ENCODE results near the gene CLCNKA.
"Not testable (repeated sequence)": the region's sequence is repeated elsewhere in the genome, so short reads cannot be mapped to it uniquely, and the experiment has no call there.

Gene CLCNKA

DNA sequence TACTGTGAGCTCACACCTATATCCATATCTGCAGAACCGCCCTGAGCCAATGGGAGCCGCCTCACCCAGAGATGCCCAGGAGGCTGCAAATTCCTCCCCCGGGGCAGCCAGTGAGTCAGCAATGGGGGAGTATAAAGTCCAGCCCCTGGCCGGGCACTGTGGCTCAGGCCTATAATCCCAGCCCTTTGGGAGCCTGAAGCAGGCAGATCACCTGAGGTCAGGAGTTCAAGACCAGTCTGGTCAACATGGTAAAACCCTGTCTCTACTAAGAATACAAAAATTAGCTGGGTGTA, 16.7 kb downstream of the CLCNKA start:
- intact Hi-C loops (cut with DNase I; ENCODE audit: low total_unique reads), result no loop called here
- Histone ChIP-seq H3K9me3 (no peaks in the 10 kb centered on the region), H3K36me3 (no peaks in the 10 kb centered on the region), H3K27me3 (no peaks in the 10 kb centered on the region), H3K4me1 (no peaks in the 10 kb centered on the region), H3K27ac (no peak overlapping the region), H3K4me3 (no peak overlapping the region)
- TF ChIP-seq, protein P1, sequence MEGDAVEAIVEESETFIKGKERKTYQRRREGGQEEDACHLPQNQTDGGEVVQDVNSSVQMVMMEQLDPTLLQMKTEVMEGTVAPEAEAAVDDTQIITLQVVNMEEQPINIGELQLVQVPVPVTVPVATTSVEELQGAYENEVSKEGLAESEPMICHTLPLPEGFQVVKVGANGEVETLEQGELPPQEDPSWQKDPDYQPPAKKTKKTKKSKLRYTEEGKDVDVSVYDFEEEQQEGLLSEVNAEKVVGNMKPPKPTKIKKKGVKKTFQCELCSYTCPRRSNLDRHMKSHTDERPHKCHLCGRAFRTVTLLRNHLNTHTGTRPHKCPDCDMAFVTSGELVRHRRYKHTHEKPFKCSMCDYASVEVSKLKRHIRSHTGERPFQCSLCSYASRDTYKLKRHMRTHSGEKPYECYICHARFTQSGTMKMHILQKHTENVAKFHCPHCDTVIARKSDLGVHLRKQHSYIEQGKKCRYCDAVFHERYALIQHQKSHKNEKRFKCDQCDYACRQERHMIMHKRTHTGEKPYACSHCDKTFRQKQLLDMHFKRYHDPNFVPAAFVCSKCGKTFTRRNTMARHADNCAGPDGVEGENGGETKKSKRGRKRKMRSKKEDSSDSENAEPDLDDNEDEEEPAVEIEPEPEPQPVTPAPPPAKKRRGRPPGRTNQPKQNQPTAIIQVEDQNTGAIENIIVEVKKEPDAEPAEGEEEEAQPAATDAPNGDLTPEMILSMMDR (IDR thresholded peaks at IDR 0.05), result no peak
- DNase-seq, result no peak

- H3K4me3 ChIP-seq; H3K36me3 ChIP-seq; H3K4me1 ChIP-seq; H3K27me3 ChIP-seq; H3K9me3 ChIP-seq; H3K27ac ChIP-seq; DNase-seq; intact Hi-C loops (cut with DNase I; ENCODE audit: low total_unique reads): not testable (repeated sequence)
Measured at GRCh38 chr1:16039871-16040270, 18.0 kb downstream of the CLCNKA start.

- Histone ChIP-seq H3K36me3 (no peaks in the 10 kb centered on the region), H3K4me1 (no peaks in the 10 kb centered on the region), H3K9me3 (no peaks in the 10 kb centered on the region), H3K27me3 (no peaks in the 10 kb centered on the region), H3K4me3 (no peak overlapping the region), H3K27ac (no peak overlapping the region)
- TF ChIP-seq, protein P1 (IDR thresholded peaks at IDR 0.05), result no peak
- DNase-seq, result no peak
- intact Hi-C loops (cut with DNase I; ENCODE audit: low total_unique reads), result no loop called here
Measured at GRCh38 chr1:16041200-16041599, 19.4 kb downstream of the CLCNKA start.

DNA sequence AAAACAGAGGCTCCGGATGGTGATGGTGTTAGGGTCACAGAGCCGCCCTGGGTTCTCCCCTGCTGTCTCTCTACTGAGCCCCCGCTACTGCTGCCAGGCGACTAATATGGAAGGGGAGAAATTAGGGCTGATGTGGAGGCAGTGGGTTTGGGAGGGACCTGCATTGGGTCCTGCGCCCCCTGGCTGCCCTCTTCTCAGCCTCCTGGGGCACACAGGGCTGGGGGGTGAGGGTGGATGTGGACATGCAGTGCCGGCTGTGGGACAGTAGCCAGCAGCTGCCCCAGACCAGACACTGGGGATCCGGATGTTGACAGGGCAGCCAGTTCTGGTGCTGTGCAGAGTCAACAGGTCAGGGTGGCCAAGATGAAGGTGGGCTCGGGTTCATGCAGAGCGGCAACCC, 20.3 kb downstream of the CLCNKA start:
- no peaks in the 10 kb centered on the region for H3K4me1 ChIP-seq
- TF ChIP-seq, protein P1 (IDR thresholded peaks at IDR 0.05), result no peak
- intact Hi-C loops (cut with DNase I; ENCODE audit: low total_unique reads), result no loop called here
- H3K9me3 ChIP-seq, result no peaks in the 10 kb centered on the region
- no peaks in the 10 kb centered on the region for H3K36me3 ChIP-seq
- H3K27ac ChIP-seq, result no peak overlapping the region
- H3K27me3 ChIP-seq, result no peaks in the 10 kb centered on the region
- H3K4me3 ChIP-seq, result no peak overlapping the region
- no peak for DNase-seq

DNA sequence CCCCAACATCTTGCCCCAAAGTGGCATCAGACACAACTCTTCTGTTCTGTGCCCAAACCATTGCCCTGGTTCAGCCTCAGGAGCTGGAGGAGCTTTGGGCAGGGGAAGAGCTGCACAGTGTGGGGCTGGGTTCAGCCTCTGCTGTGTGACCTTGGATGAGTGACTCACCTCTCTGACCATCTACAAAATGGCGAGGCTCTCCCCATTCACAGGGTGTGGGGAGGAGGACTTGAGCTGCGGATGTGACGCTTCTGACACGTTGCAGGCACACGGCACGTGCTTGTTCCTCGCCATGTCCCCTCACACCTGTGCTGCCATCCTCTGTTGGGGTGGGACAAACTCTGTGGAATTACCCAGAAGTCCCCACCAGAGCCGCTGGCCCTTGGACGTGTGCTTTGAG, 20.8 kb downstream of the CLCNKA start:
- H3K4me3 ChIP-seq; DNase-seq; H3K27me3 ChIP-seq; H3K9me3 ChIP-seq; H3K36me3 ChIP-seq; H3K27ac ChIP-seq; H3K4me1 ChIP-seq; intact Hi-C loops (cut with DNase I; ENCODE audit: low total_unique reads): not testable (repeated sequence)

DNA sequence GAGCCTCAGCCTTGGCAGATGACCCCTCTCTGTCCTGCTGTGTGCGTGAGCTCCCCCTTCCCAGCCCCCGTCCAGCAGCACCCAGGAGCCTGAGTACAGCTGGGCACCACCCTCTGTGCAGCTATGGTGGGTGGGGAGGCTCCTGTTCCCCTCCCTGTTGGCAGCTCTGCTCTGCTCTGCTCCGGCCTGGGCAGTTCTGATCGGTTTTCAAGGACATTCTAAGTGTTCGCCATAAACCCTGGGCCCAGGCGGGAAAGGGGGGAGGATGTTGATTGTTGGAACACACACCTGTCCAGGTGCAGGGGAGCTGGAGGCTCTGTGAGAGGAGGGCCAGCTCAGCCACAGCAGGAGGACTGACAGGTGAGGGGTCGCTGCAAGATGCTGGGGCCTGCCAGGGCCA, 21.7 kb downstream of the CLCNKA start, which contains the start of gene CLCNKB:
TSS of gene CLCNKB (plus strand) at position 262 of the 400 bp plus-strand sequence. CDS start 711 bp downstream, outside the sequence.
- Histone ChIP-seq H3K4me3 (no peak within 1 kb of the TSS), H3K27ac (no peak within 1 kb of the TSS), H3K9me3 (no peaks in the 10 kb centered on the region), H3K36me3 (no peaks in the 10 kb centered on the region), H3K4me1 (peaks cover 0 to 4% (median 2%) of the 10 kb centered on the region in 4 donors), H3K27me3 (no peaks in the 10 kb centered on the region)
- intact Hi-C loops (cut with DNase I; ENCODE audit: low total_unique reads), result no loop called here
- DNase-seq, result no peak
- TF ChIP-seq, protein P1 (IDR thresholded peaks at IDR 0.05), result no peak

- Histone ChIP-seq H3K27ac (no peak overlapping the region), H3K9me3 (no peaks in the 10 kb centered on the region)
Measured at GRCh38 chr1:16043950-16044349, 22.1 kb downstream of the CLCNKA start.

More at GRCh38 chr1:16043950-16044349, 22.1 kb downstream of the CLCNKA start:
- no peaks in the 10 kb centered on the region for H3K36me3 ChIP-seq
- intact Hi-C loops (cut with DNase I; ENCODE audit: low total_unique reads), result no loop called here
- no peak for DNase-seq
- H3K4me1 ChIP-seq, result peaks cover 0 to 8% (median 7%) of the 10 kb centered on the region in 4 donors
- TF ChIP-seq, protein P1 (IDR thresholded peaks at IDR 0.05), result no peak
- no peaks in the 10 kb centered on the region for H3K27me3 ChIP-seq
- no peak overlapping the region for H3K4me3 ChIP-seq
